ENCODE results near the gene PCMT1. TPM values are rescaled to one million over a fixed set of nuclear protein-coding genes. Genes with fewer than 3 reads are reported as not detected.

The PCMT1 gene
- total and polyA plus RNA-seq, 2 of the 13 experiments (the other 11 are each of a cell fraction or from before 2014, with no cell fraction given): 112 to 169 TPM

- no peak for TF ChIP-seq ZNF720 (CRISPR knock-in tag; IDR thresholded peaks at IDR 0.05)
- peak; percentile 67; the same call in 1 of the 2 replicates for TF ChIP-seq MEIS2 (CRISPR knock-in tag; IDR thresholded peaks at IDR 0.05)
- TF ChIP-seq TBX2 (CRISPR knock-in tag; IDR thresholded peaks at IDR 0.05; ENCODE audit: borderline replicate concordance): peak; percentile 93
- no peak for TF ChIP-seq ZNF282 (IDR thresholded peaks at IDR 0.05; ENCODE audit: partially characterized antibody)
- TF ChIP-seq ZNF232 (CRISPR knock-in tag; IDR thresholded peaks at IDR 0.05; ENCODE audit: borderline replicate concordance): peak; percentile 8; the same call in 1 of the 2 replicates
- peak; percentile 69 for TF ChIP-seq MED13 (CRISPR knock-in tag; IDR thresholded peaks at IDR 0.05)
- 0 out of 2 replicates have a peak, but pooled peaks have one; percentile 48 for TF ChIP-seq NR2F2 (IDR thresholded peaks at IDR 0.05; ENCODE audit: borderline replicate concordance, low read depth)
Observed at GRCh38 chr6:149717588-149718458, 31.7 kb upstream of the PCMT1 start, which contains the start of gene LATS1 (continued).

GRCh38 chr6:149719531-149719930, 30.0 kb upstream of the PCMT1 start:
- H3K9me3 ChIP-seq (ENCODE audit: low read length): no peaks in the 10 kb centered on the region
- no peak overlapping the region for H3K4me2 ChIP-seq (ENCODE audit: low read depth, low read length)
- 95% methylated on average over 3 of the region's 3 CpGs for WGBS (ENCODE audit: low lambda C conversion rate)
- peaks cover 28% of the 10 kb centered on the region for H3K4me1 ChIP-seq (ENCODE audit: insufficient read depth, low read length)
- no peak for FAIRE-seq
- in situ Hi-C loops (cut with HindIII; ENCODE audit: extremely low pct_ligation_motif_present, low pct_unique_long_range_greater_than_20kb) (loop anchor here (10.0 kb wide), 1 partner anchor 155 kb away; the partner anchor contains the start of gene GINM1), intact Hi-C loops (cut with micrococcal nuclease; ENCODE audit: unreplicated experiment) (loop anchor here (5.0 kb wide), 1 partner anchor 152 kb away; the partner anchor contains the start of gene GINM1)
- H3K79me2 ChIP-seq (ENCODE audit: insufficient read depth, low read length): peaks cover 38% of the 10 kb centered on the region
- H3K27me3 ChIP-seq (ENCODE audit: control insufficient read depth in 1 of 2, insufficient read depth in 2 of 2, low read length in 2 of 2): no peaks in the 10 kb centered on the region; a peak in 1 of 5 replicates
- no peak overlapping the region for H3K27ac ChIP-seq (ENCODE audit: extremely low read length, insufficient read depth, low read length)
- BruUV-seq (replicated peaks): no TSS peak
- H3K9ac ChIP-seq (ENCODE audit: insufficient read depth, low read depth, low read length): no peak overlapping the region
- H3K4me3 ChIP-seq (replicated peaks in 1 of 3; ENCODE audit: insufficient read depth in 1 of 3, low read depth in 2 of 3, low read length in 3 of 3): no peak overlapping the region
- peaks cover 0 to 3% of the 10 kb centered on the region in 2 experiments; a peak in 1 of 5 replicates for H3K36me3 ChIP-seq (replicated peaks in 1 of 2; ENCODE audit: control insufficient read depth in 1 of 2, insufficient read depth in 2 of 2, low read length in 2 of 2)
- POLR2A ChIA-PET: no interaction called here
- no peak for ATAC-seq
- CTCF ChIA-PET (ENCODE audit: low intra/inter-chr PET ratio, low total read pairs): no interaction called here
- no peak overlapping the region for H2AFZ ChIP-seq (ENCODE audit: low read length)
- peaks cover 18% of the 10 kb centered on the region for H4K20me1 ChIP-seq (ENCODE audit: insufficient read depth, low read length)
- DNase-seq (ENCODE audit: low spot score): no peak
- TF ChIP-seq ZFP1 (CRISPR knock-in tag; IDR thresholded peaks at IDR 0.05) (no peak), EP300 (IDR thresholded peaks at IDR 0.05; ENCODE audit: low read depth in 2 of 2, low read length in 2 of 2) (no peak), EP300 (CRISPR knock-in tag; IDR thresholded peaks at IDR 0.05; ENCODE audit: borderline replicate concordance) (no peak), ZNF777 (CRISPR knock-in tag; IDR thresholded peaks at IDR 0.05) (no peak), NCOA1 (CRISPR knock-in tag; IDR thresholded peaks at IDR 0.05) (no peak), SAP130 (CRISPR knock-in tag; IDR thresholded peaks at IDR 0.05; ENCODE audit: low read depth) (no peak), MED1 (CRISPR knock-in tag; IDR thresholded peaks at IDR 0.05) (no peak)
- TF ChIP-seq, protein P1, sequence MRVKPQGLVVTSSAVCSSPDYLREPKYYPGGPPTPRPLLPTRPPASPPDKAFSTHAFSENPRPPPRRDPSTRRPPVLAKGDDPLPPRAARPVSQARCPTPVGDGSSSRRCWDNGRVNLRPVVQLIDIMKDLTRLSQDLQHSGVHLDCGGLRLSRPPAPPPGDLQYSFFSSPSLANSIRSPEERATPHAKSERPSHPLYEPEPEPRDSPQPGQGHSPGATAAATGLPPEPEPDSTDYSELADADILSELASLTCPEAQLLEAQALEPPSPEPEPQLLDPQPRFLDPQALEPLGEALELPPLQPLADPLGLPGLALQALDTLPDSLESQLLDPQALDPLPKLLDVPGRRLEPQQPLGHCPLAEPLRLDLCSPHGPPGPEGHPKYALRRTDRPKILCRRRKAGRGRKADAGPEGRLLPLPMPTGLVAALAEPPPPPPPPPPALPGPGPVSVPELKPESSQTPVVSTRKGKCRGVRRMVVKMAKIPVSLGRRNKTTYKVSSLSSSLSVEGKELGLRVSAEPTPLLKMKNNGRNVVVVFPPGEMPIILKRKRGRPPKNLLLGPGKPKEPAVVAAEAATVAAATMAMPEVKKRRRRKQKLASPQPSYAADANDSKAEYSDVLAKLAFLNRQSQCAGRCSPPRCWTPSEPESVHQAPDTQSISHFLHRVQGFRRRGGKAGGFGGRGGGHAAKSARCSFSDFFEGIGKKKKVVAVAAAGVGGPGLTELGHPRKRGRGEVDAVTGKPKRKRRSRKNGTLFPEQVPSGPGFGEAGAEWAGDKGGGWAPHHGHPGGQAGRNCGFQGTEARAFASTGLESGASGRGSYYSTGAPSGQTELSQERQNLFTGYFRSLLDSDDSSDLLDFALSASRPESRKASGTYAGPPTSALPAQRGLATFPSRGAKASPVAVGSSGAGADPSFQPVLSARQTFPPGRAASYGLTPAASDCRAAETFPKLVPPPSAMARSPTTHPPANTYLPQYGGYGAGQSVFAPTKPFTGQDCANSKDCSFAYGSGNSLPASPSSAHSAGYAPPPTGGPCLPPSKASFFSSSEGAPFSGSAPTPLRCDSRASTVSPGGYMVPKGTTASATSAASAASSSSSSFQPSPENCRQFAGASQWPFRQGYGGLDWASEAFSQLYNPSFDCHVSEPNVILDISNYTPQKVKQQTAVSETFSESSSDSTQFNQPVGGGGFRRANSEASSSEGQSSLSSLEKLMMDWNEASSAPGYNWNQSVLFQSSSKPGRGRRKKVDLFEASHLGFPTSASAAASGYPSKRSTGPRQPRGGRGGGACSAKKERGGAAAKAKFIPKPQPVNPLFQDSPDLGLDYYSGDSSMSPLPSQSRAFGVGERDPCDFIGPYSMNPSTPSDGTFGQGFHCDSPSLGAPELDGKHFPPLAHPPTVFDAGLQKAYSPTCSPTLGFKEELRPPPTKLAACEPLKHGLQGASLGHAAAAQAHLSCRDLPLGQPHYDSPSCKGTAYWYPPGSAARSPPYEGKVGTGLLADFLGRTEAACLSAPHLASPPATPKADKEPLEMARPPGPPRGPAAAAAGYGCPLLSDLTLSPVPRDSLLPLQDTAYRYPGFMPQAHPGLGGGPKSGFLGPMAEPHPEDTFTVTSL (CRISPR knock-in tag; IDR thresholded peaks at IDR 0.05; ENCODE audit: borderline replicate concordance): no peak
